HL-60/S4 treated with phorbol 12-myristate 13-acetate at 8.2 ng/mL for 4 days and 3 days (cell line): ENCODE data around the gene FSTL4.

Experiments
- in situ Hi-C: fragments of 300-500 bp; cut with MboI; formaldehyde crosslinking; loops from 2 replicates; pipeline ENCODE4 v1.15.0; 2022; ENCODE audit warnings: low sequenced_read_pairs

FSTL4 gene

GRCh38 chr5:133612249-133612860 is at the start of gene FSTL4:
Gene FSTL4, minus strand, starts transcription at chr5:133612541.
- in situ Hi-C loops, result no loop called here

GRCh38 chr5:133661389-133661788 is 49.0 kb upstream of the FSTL4 start:
- in situ Hi-C loops, result no loop called here

- in situ Hi-C loops, result no loop called here
These were observed 46.0 kb upstream of the FSTL4 start for GRCh38 chr5:133658327-133658726.

GRCh38 chr5:133657036-133657435 is 44.7 kb upstream of the FSTL4 start:
- in situ Hi-C loops, result no loop called here

- in situ Hi-C loops, result no loop called here
These were observed 43.6 kb upstream of the FSTL4 start for GRCh38 chr5:133655966-133656365.

- in situ Hi-C loops, result no loop called here
These were observed 41.4 kb upstream of the FSTL4 start for GRCh38 chr5:133653760-133654049.

- in situ Hi-C loops, result no loop called here
These were observed 40.8 kb upstream of the FSTL4 start for GRCh38 chr5:133652951-133653759.

- in situ Hi-C loops, result no loop called here
These were observed 31.9 kb upstream of the FSTL4 start for GRCh38 chr5:133644000-133644865.

GRCh38 chr5:133643365-133643764 is 31.0 kb upstream of the FSTL4 start:
- in situ Hi-C loops, result no loop called here

GRCh38 chr5:133642153-133642722 is 29.9 kb upstream of the FSTL4 start:
- in situ Hi-C loops, result no loop called here

- in situ Hi-C loops, result no loop called here
These were observed 29.3 kb upstream of the FSTL4 start for GRCh38 chr5:133641683-133642082.

GRCh38 chr5:133639850-133640528 is 27.6 kb upstream of the FSTL4 start:
- in situ Hi-C loops, result no loop called here

GRCh38 chr5:133638436-133638835 is 26.1 kb upstream of the FSTL4 start:
- in situ Hi-C loops, result no loop called here

- in situ Hi-C loops, result no loop called here
These were observed 24.9 kb upstream of the FSTL4 start for GRCh38 chr5:133637206-133637605.

GRCh38 chr5:133635051-133635450 is 22.7 kb upstream of the FSTL4 start:
- in situ Hi-C loops, result no loop called here

GRCh38 chr5:133627180-133627579 is 14.8 kb upstream of the FSTL4 start:
- in situ Hi-C loops, result no loop called here

- in situ Hi-C loops, result no loop called here
These were observed 12.0 kb upstream of the FSTL4 start for GRCh38 chr5:133624316-133624715.

- in situ Hi-C loops, result no loop called here
These were observed 5.8 kb upstream of the FSTL4 start for GRCh38 chr5:133618141-133618540.

GRCh38 chr5:133613743-133614142 is 1.4 kb upstream of the FSTL4 start:
- in situ Hi-C loops, result no loop called here

- in situ Hi-C loops, result no loop called here
These were observed 843 bp upstream of the FSTL4 start for GRCh38 chr5:133613184-133613583.
